Measurements from ENCODE around the gene ZNF414.

DNA sequence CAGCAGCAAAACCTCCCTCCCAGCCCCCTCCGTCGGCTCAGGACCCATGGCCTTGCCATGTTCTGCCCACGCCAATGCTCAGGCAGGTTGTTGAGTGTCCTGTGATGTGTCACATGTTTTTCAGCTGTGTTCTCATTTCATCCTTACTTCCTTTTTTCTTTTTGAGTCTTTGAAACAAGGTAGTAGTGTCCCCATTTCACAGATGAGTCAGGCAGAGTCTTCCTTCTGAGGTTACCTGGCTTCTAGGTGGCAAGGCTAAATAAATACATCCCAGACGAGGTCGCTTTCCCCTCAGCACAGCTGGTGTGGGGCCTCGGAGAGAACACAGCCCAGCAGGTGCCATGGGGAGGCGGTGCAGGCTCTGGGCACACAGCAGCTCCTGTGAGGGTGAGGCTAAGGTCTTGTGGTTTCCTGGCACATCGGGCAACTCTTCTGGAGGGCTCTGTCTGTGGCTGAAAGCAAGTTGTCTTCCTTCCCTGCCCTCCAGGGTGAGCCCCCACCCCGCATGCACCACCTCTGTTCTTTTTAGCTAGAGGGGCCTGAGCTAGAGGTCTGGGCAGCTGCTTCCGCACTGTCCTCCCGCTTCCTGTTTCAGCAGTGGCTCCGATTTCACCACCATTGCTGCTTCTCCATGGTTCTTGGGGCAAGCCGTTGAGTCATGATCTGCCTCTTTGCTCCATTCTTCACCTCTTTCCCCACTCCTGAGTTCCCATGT lies 26.7 kb downstream of the ZNF414 start:
- no peak for TF ChIP-seq POLR2A (IDR thresholded peaks at IDR 0.05; ENCODE audit: low read depth, low read length)
- TF ChIP-seq TAF1 (IDR thresholded peaks at IDR 0.05; ENCODE audit: low read depth, low read length) = no peak
- no peak; the same call in 1 of the 2 replicates for TF ChIP-seq POLR2AphosphoS5 (IDR thresholded peaks at IDR 0.05; ENCODE audit: low read depth, low read length)
- TF ChIP-seq SPI1 (IDR thresholded peaks at IDR 0.05; ENCODE audit: low read depth, low read length) = peak; percentile 68
- TF ChIP-seq PAX5 (IDR thresholded peaks at IDR 0.05; ENCODE audit: insufficient read depth, low read length, severe bottlenecking) = no peak

All from GM12891 (cell line).